ENCODE measurements around the gene UBTF. TPM values are rescaled to one million over a fixed set of nuclear protein-coding genes. Genes with fewer than 3 reads are reported as not detected.

The UBTF gene
- total and polyA plus RNA-seq, 9 donors, result 29.6 to 128 (median 81.5) TPM

DNA sequence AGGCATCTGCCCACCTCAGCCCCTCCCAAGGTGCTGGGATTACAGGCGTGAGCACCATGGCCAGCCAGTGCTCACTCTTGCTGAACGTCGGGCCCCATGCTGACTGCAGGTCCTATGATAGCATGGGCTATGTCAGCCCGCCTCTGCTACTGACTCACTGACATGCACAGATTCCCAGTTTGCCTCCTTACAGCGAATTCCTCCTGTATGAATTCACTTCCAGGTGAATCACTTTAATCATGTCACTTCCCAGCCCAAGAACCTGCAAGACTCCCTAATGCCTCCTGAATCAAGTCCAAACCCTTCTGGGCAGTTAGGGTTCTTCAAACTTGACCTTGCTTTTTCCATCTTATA is 16.1 kb upstream of the UBTF start:
- Histone ChIP-seq H3K27me3 (no peaks in the 10 kb centered on the region), H3K36me3 (no peaks in the 10 kb centered on the region), H3K9me3 (no peaks in the 10 kb centered on the region), H3K4me1 (ENCODE audit: insufficient read depth) (no peaks in the 10 kb centered on the region), H3K4me3 (no peak overlapping the region), H3K27ac (no peak overlapping the region)
- intact Hi-C loops (cut with DNase I), result no loop called here
- TF ChIP-seq EP300 (IDR thresholded peaks at IDR 0.05) (no peak), POLR2A (IDR thresholded peaks at IDR 0.05) (no peak)
- TF ChIP-seq, protein P1, sequence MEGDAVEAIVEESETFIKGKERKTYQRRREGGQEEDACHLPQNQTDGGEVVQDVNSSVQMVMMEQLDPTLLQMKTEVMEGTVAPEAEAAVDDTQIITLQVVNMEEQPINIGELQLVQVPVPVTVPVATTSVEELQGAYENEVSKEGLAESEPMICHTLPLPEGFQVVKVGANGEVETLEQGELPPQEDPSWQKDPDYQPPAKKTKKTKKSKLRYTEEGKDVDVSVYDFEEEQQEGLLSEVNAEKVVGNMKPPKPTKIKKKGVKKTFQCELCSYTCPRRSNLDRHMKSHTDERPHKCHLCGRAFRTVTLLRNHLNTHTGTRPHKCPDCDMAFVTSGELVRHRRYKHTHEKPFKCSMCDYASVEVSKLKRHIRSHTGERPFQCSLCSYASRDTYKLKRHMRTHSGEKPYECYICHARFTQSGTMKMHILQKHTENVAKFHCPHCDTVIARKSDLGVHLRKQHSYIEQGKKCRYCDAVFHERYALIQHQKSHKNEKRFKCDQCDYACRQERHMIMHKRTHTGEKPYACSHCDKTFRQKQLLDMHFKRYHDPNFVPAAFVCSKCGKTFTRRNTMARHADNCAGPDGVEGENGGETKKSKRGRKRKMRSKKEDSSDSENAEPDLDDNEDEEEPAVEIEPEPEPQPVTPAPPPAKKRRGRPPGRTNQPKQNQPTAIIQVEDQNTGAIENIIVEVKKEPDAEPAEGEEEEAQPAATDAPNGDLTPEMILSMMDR (IDR thresholded peaks at IDR 0.05), result no peak
- 65 to 72% (median 68%) methylated on average over 5 of the region's 5 CpGs for WGBS, 3 donors
- DNase-seq, result no peak

DNA sequence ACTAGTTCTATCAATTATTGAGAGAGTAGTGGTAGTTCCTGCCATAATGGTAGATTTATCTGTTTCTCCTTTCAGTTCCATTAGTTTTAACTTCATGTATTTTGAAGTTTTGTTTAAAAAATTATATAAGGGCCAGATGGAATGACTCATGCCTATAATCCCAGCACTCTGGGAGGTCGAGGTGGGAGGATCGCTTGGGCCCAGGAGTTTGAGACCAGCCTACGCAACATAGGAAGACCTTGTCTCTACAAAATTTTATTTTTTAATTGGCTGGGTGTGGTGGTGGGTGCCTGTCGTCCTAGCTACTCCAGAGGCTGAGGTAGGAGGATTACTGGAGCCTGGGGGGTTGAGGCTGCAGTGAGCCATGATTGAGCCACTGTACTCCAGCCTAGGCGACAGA is 14.1 kb upstream of the UBTF start:
- Histone ChIP-seq H3K27ac (no peak overlapping the region), H3K36me3 (no peaks in the 10 kb centered on the region), H3K27me3 (no peaks in the 10 kb centered on the region), H3K4me3 (no peak overlapping the region), H3K4me1 (ENCODE audit: insufficient read depth) (no peaks in the 10 kb centered on the region), H3K9me3 (no peaks in the 10 kb centered on the region)
- intact Hi-C loops (cut with DNase I), result no loop called here
- DNase-seq, result no peak
- 58 to 63% (median 59%) methylated on average over 5 of the region's 5 CpGs for WGBS, 3 donors
- no peak for TF ChIP-seq EP300 (IDR thresholded peaks at IDR 0.05)
- TF ChIP-seq, protein P1 (IDR thresholded peaks at IDR 0.05), result no peak
- no peak for TF ChIP-seq POLR2A (IDR thresholded peaks at IDR 0.05)

DNA sequence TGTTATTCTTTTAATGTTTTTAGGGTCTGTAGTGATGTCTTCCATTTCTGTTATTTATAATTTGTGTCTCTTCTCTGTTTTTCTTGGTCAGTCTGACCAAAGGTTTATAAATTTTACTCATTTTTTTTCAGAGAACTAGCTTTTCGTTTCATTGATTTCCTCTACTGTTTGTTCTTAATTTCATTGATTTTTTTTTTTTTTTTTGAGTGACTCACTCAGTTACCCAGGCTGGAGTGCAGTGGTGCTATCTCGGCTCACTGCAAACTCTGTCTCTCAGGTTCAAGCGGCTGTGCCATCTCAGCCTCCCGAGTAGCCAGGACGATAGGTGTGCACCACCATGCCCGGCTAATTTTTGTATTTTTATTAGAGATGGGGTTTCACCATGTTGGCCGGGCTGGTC is 12.6 kb upstream of the UBTF start:
- intact Hi-C loops (cut with DNase I), result no loop called here
- 85 to 91% (median 88%) methylated on average over 7 of the region's 7 CpGs for WGBS, 3 donors
- Histone ChIP-seq H3K4me1 (ENCODE audit: insufficient read depth) (no peaks in the 10 kb centered on the region), H3K36me3 (no peaks in the 10 kb centered on the region), H3K27me3 (no peaks in the 10 kb centered on the region), H3K4me3 (no peak overlapping the region), H3K27ac (no peak overlapping the region), H3K9me3 (no peaks in the 10 kb centered on the region)
- TF ChIP-seq EP300 (IDR thresholded peaks at IDR 0.05) (no peak), POLR2A (IDR thresholded peaks at IDR 0.05) (no peak)
- TF ChIP-seq, protein P1 (IDR thresholded peaks at IDR 0.05), result no peak
- DNase-seq, result no peak

DNA sequence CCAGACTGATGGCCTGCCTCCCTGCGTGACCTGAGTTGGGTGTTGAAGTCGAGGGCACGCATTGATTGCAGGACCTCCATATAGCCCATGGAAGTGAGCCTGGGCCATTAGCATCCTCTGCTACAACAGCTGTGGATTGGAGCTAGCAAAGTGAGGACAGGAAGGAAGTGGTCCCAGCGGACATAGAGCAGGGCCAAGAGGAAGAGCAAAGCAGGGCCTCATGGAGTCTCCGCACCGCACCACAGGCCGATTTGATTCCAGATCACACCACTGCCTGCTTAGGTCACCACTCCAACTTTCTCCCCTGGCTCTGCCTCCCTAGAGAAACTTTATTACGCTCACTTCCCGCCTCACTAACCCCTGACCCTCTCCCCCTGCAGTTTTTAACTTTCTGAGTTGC is 10.7 kb upstream of the UBTF start:
- DNase-seq, result no peak
- intact Hi-C loops (cut with DNase I), result no loop called here
- H3K4me3 ChIP-seq, result no peak overlapping the region
- 72 to 85% (median 74%) methylated on average over 9 of the region's 9 CpGs for WGBS, 3 donors
- H3K27ac ChIP-seq, result no peak overlapping the region
- H3K4me1 ChIP-seq (ENCODE audit: insufficient read depth), result no peaks in the 10 kb centered on the region
- H3K27me3 ChIP-seq, result no peaks in the 10 kb centered on the region
- TF ChIP-seq, protein P1 (IDR thresholded peaks at IDR 0.05), result no peak
- TF ChIP-seq EP300 (IDR thresholded peaks at IDR 0.05) (no peak), POLR2A (IDR thresholded peaks at IDR 0.05) (no peak)
- no peaks in the 10 kb centered on the region for H3K36me3 ChIP-seq
- H3K9me3 ChIP-seq, result no peaks in the 10 kb centered on the region

DNA sequence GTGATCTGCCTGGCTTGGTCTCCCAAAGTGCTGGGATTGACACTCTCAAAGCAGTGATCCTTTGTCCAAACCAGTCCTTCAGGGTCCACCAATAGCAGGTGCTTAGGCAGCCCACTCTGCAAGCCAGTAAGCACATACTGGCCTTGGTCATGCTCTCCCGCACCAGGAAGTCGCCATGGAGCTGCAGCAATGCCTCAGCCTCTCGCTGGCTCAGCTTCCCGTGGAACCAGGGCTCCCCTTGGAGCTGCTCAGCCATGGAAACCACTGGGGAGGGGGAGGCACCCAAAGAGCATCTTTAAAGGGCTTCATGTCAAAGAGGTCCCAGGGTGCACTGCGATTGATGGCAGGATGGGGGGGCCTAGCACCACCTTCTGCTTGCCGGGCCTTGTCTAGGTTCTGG is 9.6 kb upstream of the UBTF start:
- no peaks in the 10 kb centered on the region for H3K9me3 ChIP-seq
- no peak overlapping the region for H3K4me3 ChIP-seq
- H3K36me3 ChIP-seq, result no peaks in the 10 kb centered on the region
- DNase-seq, result no peak
- intact Hi-C loops (cut with DNase I), result no loop called here
- WGBS, 3 donors, result 71 to 77% (median 74%) methylated on average over 6 of the region's 6 CpGs
- no peaks in the 10 kb centered on the region for H3K4me1 ChIP-seq (ENCODE audit: insufficient read depth)
- TF ChIP-seq POLR2A (IDR thresholded peaks at IDR 0.05) (no peak), EP300 (IDR thresholded peaks at IDR 0.05) (no peak)
- TF ChIP-seq, protein P1 (IDR thresholded peaks at IDR 0.05), result no peak
- H3K27me3 ChIP-seq, result no peaks in the 10 kb centered on the region
- no peak overlapping the region for H3K27ac ChIP-seq

Data from ovary (tissue), 9 donors.